ENCODE results near the gene TMEM63A. TPM values are rescaled to one million over a fixed set of nuclear protein-coding genes. Genes with fewer than 3 reads are reported as not detected.

Gene TMEM63A
- total RNA-seq, 3 donors from 2014 or later = 69.6 to 88.0 (median 80.6) TPM

DNA sequence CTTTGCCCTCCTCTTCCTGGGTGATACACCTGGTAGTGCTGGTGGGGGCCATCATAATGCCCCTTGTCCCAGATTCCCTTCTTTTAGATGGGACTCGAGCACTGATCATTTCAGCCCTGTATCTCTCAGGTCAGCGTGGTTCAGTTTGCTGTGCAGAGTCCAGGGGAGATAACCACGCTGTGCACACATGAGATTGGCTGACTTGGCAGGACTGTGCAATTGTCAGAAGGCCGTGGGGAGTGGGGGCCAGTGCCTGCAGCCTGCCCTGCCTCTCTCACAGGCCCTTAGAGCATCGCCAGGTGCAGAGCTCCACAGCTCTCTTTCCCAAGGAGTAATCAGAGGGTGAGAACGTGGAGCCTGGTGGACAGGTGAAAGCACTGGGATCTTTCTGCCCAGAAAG is 57.1 kb downstream of the TMEM63A start:
- TF ChIP-seq, protein P1, sequence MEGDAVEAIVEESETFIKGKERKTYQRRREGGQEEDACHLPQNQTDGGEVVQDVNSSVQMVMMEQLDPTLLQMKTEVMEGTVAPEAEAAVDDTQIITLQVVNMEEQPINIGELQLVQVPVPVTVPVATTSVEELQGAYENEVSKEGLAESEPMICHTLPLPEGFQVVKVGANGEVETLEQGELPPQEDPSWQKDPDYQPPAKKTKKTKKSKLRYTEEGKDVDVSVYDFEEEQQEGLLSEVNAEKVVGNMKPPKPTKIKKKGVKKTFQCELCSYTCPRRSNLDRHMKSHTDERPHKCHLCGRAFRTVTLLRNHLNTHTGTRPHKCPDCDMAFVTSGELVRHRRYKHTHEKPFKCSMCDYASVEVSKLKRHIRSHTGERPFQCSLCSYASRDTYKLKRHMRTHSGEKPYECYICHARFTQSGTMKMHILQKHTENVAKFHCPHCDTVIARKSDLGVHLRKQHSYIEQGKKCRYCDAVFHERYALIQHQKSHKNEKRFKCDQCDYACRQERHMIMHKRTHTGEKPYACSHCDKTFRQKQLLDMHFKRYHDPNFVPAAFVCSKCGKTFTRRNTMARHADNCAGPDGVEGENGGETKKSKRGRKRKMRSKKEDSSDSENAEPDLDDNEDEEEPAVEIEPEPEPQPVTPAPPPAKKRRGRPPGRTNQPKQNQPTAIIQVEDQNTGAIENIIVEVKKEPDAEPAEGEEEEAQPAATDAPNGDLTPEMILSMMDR (IDR thresholded peaks at IDR 0.05) = no peak
- no peak for TF ChIP-seq POLR2AphosphoS5 (IDR thresholded peaks at IDR 0.05)
- no peak for TF ChIP-seq POLR2A (IDR thresholded peaks at IDR 0.05)
- no peak for DNase-seq (ENCODE audit: low spot score in 2 of 2)
- Histone ChIP-seq H3K27ac (peak overlapping the region in 1 of 2 donors; percentile 54), H3K4me3 (no peak overlapping the region), H3K27me3 (no peaks in the 10 kb centered on the region), H3K4me1 (no peaks in the 10 kb centered on the region), H3K36me3 (no peaks in the 10 kb centered on the region), H3K9me3 (no peaks in the 10 kb centered on the region)
- intact Hi-C loops (cut with DNase I; ENCODE audit: low total_unique reads) = no loop called here

DNA sequence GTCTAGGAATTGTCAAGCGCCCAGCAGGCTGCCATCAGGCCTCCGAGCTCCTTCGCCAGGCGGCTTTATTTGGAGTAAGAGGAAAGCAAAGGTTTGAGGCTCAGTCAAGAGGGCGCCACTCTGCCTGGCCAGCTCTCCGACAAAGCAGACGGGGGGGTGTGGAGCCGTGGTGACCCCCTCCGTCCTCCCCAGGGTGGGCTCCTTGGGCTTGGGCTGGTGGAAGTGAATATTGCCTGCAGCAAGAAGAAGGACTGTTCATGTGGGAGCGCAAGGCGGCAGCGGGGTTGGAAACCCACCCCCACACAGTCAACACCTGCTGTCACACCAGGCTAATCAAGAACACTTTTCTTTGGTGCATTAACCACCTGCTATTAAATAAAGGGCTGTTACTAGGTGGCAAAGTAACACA is 57.6 kb downstream of the TMEM63A start:
- H3K27ac ChIP-seq = peak overlapping the region in 1 of 2 donors; percentile 53
- H3K4me1 ChIP-seq = no peaks in the 10 kb centered on the region
- TF ChIP-seq POLR2AphosphoS5 (IDR thresholded peaks at IDR 0.05) (no peak), POLR2A (IDR thresholded peaks at IDR 0.05) (no peak)
- TF ChIP-seq, protein P1 (IDR thresholded peaks at IDR 0.05) = no peak
- no peaks in the 10 kb centered on the region for H3K36me3 ChIP-seq
- H3K4me3 ChIP-seq = no peak overlapping the region
- no peak for DNase-seq (ENCODE audit: low spot score in 2 of 2)
- intact Hi-C loops (cut with DNase I; ENCODE audit: low total_unique reads) = no loop called here
- H3K27me3 ChIP-seq = no peaks in the 10 kb centered on the region
- H3K9me3 ChIP-seq = no peaks in the 10 kb centered on the region

DNA sequence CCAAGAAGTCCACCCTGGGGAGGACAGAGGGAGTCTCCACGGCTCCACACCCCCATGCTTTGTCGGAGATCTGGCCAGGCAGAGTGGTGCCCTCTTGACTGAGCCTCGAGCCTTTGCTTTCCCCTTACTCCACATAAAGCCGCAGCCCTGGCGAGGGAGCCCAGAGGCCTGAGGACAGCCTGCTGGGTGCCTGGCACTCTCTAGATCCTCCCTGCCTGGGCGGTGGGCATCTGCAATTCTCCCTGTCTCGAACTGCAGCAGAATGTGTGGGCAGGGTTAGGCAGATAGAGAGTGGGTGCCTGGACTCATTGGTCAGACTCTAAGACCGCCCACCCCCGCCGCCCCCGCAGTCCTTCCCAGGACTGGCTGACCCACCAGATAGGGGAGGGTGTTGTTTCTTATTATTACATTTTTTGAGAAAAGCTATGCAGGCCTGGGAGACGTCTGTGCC is 58.3 kb downstream of the TMEM63A start:
- TF ChIP-seq POLR2A (IDR thresholded peaks at IDR 0.05) (no peak), POLR2AphosphoS5 (IDR thresholded peaks at IDR 0.05) (no peak)
- TF ChIP-seq, protein P1 (IDR thresholded peaks at IDR 0.05) = no peak
- intact Hi-C loops (cut with DNase I; ENCODE audit: low total_unique reads) = no loop called here
- Histone ChIP-seq H3K36me3 (no peaks in the 10 kb centered on the region), H3K9me3 (no peaks in the 10 kb centered on the region), H3K4me1 (no peaks in the 10 kb centered on the region), H3K27me3 (no peaks in the 10 kb centered on the region), H3K4me3 (no peak overlapping the region), H3K27ac (peak overlapping the region in 1 of 2 donors; percentile 53)
- no peak for DNase-seq (ENCODE audit: low spot score in 2 of 2)

DNA sequence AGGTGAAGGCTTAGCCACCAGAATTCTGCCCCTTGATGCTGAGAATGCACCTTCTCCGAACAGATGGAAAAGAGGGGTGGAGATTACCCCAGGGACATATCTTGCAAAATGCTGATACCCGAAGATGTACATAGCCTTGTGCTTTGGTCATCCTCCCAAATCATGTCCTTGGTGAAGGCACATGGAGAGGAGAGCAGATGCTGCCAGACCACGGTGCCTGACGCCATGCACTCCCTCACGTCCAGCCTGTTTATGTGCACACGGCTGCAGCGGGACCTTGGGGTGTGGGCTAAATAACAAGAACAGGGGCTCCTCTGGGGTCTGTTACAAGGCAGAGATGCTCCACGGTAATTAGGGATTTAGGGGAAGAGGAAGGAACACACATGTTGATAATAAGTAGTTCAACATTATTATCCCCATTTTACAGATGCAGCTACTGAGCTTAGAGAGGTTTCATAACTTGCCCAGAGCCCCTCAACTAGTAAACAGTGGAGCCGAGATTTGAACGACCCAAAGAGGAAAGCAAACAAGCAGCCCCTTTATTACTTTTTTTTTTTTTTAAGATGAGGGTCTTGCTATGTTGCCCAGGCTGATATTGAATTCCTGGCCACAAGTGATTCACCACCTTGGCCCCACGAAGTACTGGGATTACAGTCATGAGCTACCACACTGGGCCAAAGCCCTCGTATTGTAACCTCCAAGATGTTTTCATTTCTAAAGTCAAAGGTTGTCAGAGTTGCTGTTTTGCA is 59.4 kb downstream of the TMEM63A start:
- Histone ChIP-seq H3K4me3 (no peak overlapping the region), H3K9me3 (no peaks in the 10 kb centered on the region), H3K27me3 (no peaks in the 10 kb centered on the region), H3K4me1 (peaks cover 2 to 5% of the 10 kb centered on the region in 2 donors), H3K27ac (peak overlapping the region in 1 of 2 donors; percentile 53), H3K36me3 (no peaks in the 10 kb centered on the region)
- no peak for DNase-seq (ENCODE audit: low spot score in 2 of 2)
- no peak for TF ChIP-seq POLR2AphosphoS5 (IDR thresholded peaks at IDR 0.05)
- no peak for TF ChIP-seq POLR2A (IDR thresholded peaks at IDR 0.05)
- TF ChIP-seq, protein P1 (IDR thresholded peaks at IDR 0.05) = no peak
- intact Hi-C loops (cut with DNase I; ENCODE audit: low total_unique reads) = no loop called here

DNA sequence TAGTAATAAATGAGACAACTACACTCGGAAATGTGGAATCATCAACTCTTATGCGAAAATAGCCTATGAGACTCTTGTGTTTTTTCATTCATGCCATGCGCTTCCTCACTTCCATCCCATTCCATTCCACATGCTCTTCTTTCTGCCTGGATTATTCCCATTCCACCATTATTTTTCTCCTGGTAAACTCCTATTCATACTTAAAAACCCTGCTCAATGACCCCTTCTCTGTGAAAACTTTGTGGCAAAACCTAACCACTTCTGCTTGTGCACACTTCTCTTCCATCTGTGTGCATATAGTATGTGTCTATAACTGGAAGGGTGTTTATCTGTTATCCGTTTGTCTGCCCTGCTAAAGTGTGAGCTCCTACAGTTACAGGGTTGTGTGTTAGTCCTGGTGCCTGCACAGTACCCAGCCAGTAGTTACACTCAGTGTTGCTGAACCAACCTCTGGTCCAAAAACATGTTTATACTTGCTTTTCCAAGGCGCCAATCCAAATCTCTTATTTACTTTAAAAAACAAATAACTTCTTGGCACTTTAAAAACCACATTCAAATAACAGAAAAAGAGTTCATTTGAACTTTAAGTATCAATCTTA is 61.6 kb downstream of the TMEM63A start:
- DNase-seq (ENCODE audit: low spot score in 2 of 2) = no peak
- Histone ChIP-seq H3K27me3 (no peaks in the 10 kb centered on the region), H3K27ac (no peak overlapping the region), H3K9me3 (no peaks in the 10 kb centered on the region), H3K36me3 (no peaks in the 10 kb centered on the region), H3K4me3 (no peak overlapping the region), H3K4me1 (peaks cover 15 to 21% of the 10 kb centered on the region in 2 donors)
- TF ChIP-seq POLR2A (IDR thresholded peaks at IDR 0.05) = no peak
- no peak for TF ChIP-seq POLR2AphosphoS5 (IDR thresholded peaks at IDR 0.05)
- TF ChIP-seq, protein P1 (IDR thresholded peaks at IDR 0.05) = no peak
- intact Hi-C loops (cut with DNase I; ENCODE audit: low total_unique reads) = no loop called here

All from breast epithelium (tissue), 4 donors.